NCI-H187 (cell line): ENCODE results near the gene ERAP2.
"Not testable (repeated sequence)": the region's sequence is repeated elsewhere in the genome, so short reads cannot be mapped to it uniquely, and the experiment has no call there.

Experiments
- DNase-seq, 2 experiments: peaks; one replicate each; lab custom pipeline; 2025; lab: John Stamatoyannopoulos, UW

The ERAP2 gene

GRCh38 chr5:96896276-96896675 lies 20.0 kb downstream of the ERAP2 start:
- DNase-seq = no peak

GRCh38 chr5:96896806-96897205 lies 20.5 kb downstream of the ERAP2 start:
- DNase-seq = no peak

GRCh38 chr5:96901384-96901783 lies 25.1 kb downstream of the ERAP2 start:
- no peak for DNase-seq

- DNase-seq = no peak
Observed at GRCh38 chr5:96901841-96902240, 25.5 kb downstream of the ERAP2 start.

- DNase-seq = no peak
Observed at GRCh38 chr5:96902876-96903275, 26.6 kb downstream of the ERAP2 start.

GRCh38 chr5:96903300-96903699 lies 27.0 kb downstream of the ERAP2 start:
- no peak for DNase-seq

GRCh38 chr5:96904054-96904931 lies 28.0 kb downstream of the ERAP2 start:
- DNase-seq = no peak

GRCh38 chr5:96905864-96906263 lies 29.6 kb downstream of the ERAP2 start:
- no peak for DNase-seq

- no peak for DNase-seq
Observed at GRCh38 chr5:96909003-96909402, 32.7 kb downstream of the ERAP2 start.

GRCh38 chr5:96909435-96909834 lies 33.1 kb downstream of the ERAP2 start:
- DNase-seq = no peak

GRCh38 chr5:96911139-96911538 lies 34.8 kb downstream of the ERAP2 start:
- no peak for DNase-seq

- no peak for DNase-seq
Observed at GRCh38 chr5:96913233-96913632, 36.9 kb downstream of the ERAP2 start.

GRCh38 chr5:96919754-96920197 lies 43.5 kb downstream of the ERAP2 start:
- no peak for DNase-seq

GRCh38 chr5:96920744-96921355 lies 44.5 kb downstream of the ERAP2 start:
- no peak for DNase-seq

GRCh38 chr5:96922499-96923244 lies 46.4 kb downstream of the ERAP2 start:
- DNase-seq = no peak

GRCh38 chr5:96924016-96924443 lies 47.7 kb downstream of the ERAP2 start:
- DNase-seq = no peak

GRCh38 chr5:96926276-96926675 lies 50.0 kb downstream of the ERAP2 start:
- no peak for DNase-seq

GRCh38 chr5:96927008-96927407 lies 50.7 kb downstream of the ERAP2 start:
- no peak for DNase-seq

- no peak for DNase-seq
Observed at GRCh38 chr5:96928931-96929708, 52.8 kb downstream of the ERAP2 start.

GRCh38 chr5:96930058-96930457 lies 53.8 kb downstream of the ERAP2 start:
- no peak for DNase-seq

- DNase-seq = no peak
Observed at GRCh38 chr5:96930589-96930988, 54.3 kb downstream of the ERAP2 start.

GRCh38 chr5:96931037-96931436 lies 54.7 kb downstream of the ERAP2 start:
- DNase-seq = not testable (repeated sequence)
